Activated gamma-delta T cell treated with Interleukin-2 at 50 U/mL for 16 hours (primary cell): ENCODE results near the gene TRAPPC3.

ENCODE experiments used
- DNase-seq: peaks from one replicate; pipeline ENCODE4 v3.0.0-alpha.2; 2020

Gene TRAPPC3

GRCh38 chr1:36125129-36125991, 23.9 kb downstream of the TRAPPC3 start, which contains the start of gene COL8A2:
Gene COL8A2, minus strand, starts transcription at chr1:36125222. Its CDS starts 24,980 bp downstream, at chr1:36100242.
- no peak for DNase-seq

GRCh38 chr1:36124404-36125128, 24.7 kb downstream of the TRAPPC3 start:
- DNase-seq, result no peak

- no peak for DNase-seq
Observed at GRCh38 chr1:36123356-36123755, 25.9 kb downstream of the TRAPPC3 start.

DNA sequence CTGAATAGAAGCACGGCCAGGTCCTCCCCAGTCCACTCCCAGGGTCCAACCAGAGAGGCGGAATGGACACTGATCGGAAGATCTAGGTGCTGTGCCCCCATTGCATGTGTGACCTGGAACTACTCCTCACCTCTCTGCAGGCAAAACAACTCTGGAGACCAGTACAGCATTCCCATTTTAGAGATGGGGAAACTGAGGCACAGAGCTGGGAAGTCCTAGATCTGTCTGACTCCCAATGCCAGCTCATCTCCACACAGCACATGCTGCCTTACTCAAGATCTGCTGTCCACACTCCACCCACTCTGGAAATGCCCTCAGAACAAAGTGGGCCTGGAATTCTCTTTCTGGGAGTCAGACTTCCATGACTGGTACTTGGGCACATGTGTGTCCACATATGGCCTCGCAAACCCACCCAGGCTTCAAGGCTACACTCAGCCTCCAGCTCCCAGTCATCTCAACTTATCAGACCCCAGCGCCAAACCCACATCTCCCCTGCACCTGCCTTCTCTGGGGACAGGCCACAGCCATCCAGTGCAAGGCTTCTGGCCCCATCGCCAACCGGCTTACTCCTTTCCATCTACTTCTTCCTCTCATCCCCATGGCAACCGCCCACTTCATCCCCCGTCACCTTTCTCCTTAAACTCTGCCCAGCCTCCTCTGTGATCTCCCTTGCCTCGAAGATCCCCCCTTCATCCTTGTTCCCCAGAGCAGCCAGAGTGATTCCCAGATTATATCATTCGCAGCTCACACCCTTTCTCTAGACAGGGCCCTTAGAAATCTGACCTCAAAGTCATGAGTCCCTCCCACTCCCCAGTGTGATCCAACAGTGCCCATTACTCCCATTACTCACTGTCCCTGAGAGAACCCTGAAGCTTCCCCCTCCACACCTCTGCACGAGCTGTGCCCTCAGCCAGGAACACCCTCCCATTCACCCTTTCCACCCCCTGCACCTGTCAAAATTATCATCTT, 26.9 kb downstream of the TRAPPC3 start:
- no peak for DNase-seq

DNA sequence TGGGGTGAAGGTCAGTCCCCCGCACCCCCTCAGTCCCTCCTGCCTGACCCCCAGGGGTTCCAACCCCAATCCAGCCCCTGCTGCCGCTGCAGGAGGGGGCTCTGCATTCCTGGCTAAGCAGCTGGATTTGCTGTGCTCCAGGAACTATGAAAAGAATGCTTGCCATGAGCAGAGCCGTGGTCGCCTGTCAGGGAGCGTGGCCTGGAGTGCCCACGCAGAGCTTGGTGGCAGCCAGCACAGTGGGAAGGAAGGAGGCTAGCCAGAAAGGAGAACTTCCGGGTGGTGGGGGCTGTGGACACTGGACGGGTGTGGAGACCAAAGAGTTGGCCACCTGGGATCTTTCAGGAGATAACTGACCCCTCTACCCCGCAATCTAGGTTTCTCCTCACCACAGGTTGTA, 29.8 kb downstream of the TRAPPC3 start:
- DNase-seq, result no peak

GRCh38 chr1:36118447-36119204, 30.7 kb downstream of the TRAPPC3 start:
- DNase-seq, result no peak

DNA sequence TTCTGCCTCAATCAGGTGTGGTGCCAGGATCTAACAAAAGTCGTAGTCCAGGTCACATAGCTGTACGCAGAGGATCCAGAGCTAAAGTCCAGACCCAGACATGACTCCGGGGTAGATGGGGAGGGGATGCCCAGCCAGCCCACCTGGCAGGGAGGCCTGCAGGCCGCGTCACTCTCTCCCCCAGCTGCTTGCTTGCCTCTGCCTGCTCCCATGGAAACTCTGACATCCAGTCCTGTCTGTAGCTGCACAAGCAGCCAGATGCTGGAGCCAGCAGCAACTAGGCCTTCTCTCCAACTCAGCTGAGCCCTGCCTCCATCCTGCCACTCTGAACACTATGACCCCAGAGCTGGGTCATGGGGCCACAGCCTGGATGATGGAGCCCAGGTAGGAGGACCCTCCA, 32.4 kb downstream of the TRAPPC3 start:
- DNase-seq, result no peak

DNA sequence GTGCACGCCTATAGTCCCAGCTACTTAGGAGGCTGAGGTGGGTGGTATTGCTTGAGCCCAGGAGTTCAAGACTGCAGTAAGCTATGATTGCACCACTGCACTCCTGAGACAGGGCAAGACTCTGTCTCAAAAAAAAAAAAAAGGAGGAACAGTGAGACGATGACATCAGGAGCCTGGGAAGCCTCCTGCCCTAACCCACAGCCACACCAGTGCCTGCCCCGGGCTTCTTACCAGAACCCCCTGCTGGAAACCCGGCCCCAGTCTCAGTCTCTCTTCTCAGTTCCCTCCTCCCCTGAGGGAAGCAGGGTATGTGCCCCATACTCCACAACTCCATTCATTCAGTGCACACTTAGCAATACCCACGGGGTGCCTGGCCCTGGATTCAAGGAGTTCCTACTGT, 33.4 kb downstream of the TRAPPC3 start:
- DNase-seq, result no peak

DNA sequence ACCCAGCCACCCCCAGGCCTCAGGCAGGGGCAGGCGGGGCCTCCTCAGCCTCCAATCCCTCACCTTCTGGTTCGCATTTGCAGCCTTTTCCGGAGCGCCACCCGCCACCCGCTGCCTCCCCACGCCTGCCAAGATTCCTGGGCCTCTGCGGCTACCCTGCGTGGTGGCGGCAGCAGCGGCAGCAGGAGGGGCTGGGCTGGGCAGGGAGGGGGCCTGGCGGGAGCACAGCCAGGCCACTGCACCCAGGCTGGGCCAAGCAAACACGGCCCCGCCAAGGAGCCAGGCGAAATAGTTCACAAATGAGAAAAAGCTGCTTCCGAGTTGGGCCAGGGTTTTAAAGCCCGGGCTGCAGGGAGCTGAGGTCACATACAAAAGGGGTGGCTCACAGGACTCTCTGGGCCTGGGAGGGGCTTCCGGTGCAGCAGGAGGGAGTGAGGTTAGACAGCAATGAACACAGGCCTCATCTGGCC, 34.1 kb downstream of the TRAPPC3 start:
- DNase-seq, result no peak

GRCh38 chr1:36114371-36114770, 34.9 kb downstream of the TRAPPC3 start:
- DNase-seq, result no peak

DNA sequence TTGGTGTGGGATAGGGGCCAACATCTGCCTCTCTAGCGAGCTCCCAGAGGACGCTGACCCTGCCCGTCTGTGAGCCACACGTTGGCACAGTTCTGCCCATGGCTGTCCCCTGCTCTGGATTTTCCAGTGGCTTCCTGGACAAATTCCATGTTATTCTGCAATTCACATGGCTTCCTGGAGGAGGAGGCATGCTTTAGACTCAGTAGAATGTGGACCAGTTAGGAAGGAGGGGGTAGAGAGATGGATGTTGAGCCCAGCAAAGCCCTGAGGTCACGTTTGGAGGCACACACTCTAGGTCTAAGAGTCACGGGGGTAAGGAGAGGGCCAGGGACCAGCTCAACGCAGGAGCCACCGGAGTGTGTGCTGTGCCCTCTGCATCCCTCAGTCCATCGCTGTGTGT, 36.5 kb downstream of the TRAPPC3 start:
- DNase-seq, result no peak

- DNase-seq, result no peak
Observed at GRCh38 chr1:36111151-36111550, 38.1 kb downstream of the TRAPPC3 start.

DNA sequence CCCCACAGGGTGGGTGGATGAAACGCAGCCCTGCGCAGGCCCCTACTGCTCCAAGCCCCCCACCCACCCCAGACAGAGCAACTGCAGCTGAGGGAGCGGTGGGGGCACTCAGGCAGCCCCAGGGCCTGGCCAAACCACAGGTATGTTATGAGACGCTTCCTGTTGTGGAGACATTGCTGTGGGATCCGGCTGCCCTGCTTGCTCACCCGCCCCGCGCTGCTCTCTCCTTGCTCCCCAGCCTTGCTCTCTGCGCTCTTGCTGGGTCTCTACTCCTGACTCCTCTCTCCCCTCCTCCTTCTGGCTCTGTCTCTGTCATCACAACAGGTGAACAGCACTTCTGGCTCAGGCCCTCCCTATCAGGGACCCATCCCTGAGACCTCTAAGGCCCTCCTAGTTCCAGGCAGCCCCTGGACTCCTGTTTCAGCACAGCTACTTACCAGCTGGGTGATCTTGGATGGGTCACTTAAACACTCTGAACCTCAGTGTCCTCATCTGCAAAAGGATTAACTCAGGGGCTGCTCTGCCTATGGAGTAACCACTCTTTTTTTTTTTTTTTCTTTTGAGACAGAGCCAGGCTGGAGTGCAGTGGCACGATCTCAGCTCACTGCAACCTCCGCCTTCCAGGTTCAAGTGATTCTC, 40.1 kb downstream of the TRAPPC3 start:
- peak; percentile 59 for DNase-seq

GRCh38 chr1:36108314-36108713, 41.0 kb downstream of the TRAPPC3 start:
- DNase-seq, result no peak

DNA sequence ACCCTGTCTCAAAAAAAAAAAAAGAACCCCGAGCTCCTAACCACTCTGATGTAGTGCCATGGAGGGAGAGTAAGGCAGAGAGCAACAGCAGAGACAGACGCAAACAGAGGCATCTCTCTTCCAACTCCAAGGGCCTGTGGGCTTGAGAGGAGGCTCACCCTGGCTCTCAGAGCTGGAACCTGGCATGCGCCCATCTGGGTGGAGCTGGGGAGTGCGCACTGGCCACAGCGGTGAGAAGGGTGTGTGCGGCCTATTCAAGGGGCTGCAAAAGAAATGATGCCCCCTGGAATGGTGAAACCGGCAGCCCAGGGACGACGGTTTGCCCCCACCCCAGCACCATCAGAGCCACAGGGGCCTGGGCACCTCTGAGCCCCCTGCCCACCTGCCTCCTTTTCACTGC, 41.9 kb downstream of the TRAPPC3 start:
- no peak for DNase-seq

DNA sequence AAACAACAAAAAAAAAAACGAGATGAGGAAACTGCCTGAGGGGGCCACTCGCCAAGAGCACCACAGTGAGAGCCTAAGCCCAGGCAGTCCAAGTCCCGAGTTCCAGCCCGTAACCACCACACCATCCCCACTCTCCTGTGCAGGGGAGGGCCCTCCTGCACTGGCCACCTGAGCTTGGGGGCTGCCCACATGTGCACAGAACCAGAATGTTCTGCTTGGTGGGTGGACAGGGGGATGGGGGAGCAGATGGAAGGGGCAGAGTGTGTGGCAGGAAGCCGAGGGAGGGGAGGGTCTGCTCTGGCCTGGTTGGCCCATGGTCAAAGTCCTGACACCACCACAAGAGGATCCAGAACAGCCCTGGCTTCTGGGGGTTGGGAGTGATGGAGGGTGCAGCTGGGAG, 43.0 kb downstream of the TRAPPC3 start:
- no peak for DNase-seq

DNA sequence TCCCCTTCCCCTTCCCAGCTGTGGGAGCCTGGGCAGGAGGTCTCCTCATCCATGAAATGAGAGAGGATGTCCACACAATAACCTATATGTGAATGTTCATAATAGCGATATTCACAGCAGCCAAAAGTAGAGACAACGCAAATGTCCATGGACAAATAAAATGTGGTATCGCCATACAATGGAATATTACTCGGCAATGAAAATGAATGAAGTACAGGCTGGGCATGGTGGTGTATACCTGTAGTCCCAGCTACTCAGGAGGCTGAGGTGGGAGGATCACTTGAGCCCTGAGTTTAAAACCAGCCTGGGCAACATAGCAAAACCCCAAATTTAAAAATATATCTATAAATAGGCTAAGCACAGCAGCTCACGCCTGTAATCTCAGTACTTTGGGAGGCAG, 47.7 kb downstream of the TRAPPC3 start:
- no peak for DNase-seq

- no peak for DNase-seq
Observed at GRCh38 chr1:36100376-36100775, 48.9 kb downstream of the TRAPPC3 start.

DNA sequence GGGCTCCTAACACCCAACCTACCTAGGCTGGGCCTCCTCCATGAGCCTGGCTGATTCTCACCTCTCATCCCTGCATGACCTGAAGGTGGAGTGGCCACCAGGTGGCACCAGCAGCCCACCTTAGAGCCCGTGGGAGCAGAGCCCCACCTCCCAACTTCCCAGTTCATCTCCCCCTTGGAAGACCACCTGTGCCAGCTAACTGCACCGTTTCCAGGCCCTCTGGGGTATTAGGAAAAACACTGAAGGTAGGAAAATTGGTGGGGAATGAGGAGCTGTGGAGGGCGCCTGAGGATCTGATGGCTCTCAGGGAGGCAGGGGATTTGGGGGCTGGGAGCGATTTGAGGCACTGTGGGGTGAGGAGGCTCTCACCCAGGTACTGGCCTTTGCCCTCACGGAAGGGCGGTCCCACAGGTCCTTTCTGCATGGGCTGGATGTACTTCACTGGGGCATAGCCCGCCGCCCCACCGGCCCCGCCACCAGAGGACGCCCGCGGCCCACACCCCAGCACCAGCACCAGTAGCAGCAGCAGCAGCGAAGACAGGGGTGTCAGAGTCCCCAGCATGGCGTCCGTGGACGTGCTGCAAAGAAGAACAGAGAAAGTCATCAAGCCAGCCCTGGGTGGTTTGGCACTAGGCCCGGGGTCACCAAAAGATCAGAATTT, 49.5 kb downstream of the TRAPPC3 start:
- peak; percentile 75 for DNase-seq

GRCh38 chr1:36098650-36099365, 50.5 kb downstream of the TRAPPC3 start:
- DNase-seq, result no peak
